ENCODE data around the gene KCNK13. TPM values are rescaled to one million over a fixed set of nuclear protein-coding genes. Genes with fewer than 3 reads are reported as not detected.
A peak's percentile ranks its signal among the peaks of the same experiment; 100 is the strongest.
"Not testable (repeated sequence)": the region's sequence is repeated elsewhere in the genome, so short reads cannot be mapped to it uniquely, and the experiment has no call there.

The KCNK13 gene
- total RNA-seq, 1 donor from 2014 or later, result not detected

DNA sequence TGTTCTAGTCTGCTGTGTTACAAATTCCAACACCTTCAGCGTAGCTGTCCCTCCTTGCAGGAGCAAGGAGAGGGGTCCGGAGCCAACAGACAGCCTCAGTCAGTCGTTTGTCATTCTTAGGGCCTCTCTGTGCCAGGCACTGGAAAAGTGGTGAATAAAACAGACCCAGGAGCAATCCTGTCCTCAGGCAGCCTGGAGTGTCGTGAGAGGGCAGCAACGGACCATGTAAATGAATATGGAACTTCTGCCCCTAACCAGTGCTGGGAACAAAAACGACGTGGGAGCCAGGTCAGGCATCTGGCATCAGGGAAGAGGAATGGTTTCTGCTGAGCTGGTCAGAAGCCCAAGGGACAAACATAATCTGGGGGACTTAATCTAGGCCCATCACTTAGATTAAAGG lies 129.8 kb downstream of the KCNK13 start:
- TF ChIP-seq, protein P1, sequence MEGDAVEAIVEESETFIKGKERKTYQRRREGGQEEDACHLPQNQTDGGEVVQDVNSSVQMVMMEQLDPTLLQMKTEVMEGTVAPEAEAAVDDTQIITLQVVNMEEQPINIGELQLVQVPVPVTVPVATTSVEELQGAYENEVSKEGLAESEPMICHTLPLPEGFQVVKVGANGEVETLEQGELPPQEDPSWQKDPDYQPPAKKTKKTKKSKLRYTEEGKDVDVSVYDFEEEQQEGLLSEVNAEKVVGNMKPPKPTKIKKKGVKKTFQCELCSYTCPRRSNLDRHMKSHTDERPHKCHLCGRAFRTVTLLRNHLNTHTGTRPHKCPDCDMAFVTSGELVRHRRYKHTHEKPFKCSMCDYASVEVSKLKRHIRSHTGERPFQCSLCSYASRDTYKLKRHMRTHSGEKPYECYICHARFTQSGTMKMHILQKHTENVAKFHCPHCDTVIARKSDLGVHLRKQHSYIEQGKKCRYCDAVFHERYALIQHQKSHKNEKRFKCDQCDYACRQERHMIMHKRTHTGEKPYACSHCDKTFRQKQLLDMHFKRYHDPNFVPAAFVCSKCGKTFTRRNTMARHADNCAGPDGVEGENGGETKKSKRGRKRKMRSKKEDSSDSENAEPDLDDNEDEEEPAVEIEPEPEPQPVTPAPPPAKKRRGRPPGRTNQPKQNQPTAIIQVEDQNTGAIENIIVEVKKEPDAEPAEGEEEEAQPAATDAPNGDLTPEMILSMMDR (IDR thresholded peaks at IDR 0.05), result no peak
- Mint-ChIP-seq H3K4me1 (ENCODE audit: low read depth) (no peaks in the 10 kb centered on the region), H3K36me3 (ENCODE audit: low read depth) (no peaks in the 10 kb centered on the region), H3K27ac (ENCODE audit: unreplicated experiment) (no peak overlapping the region), H3K9me3 (ENCODE audit: low read depth) (peaks cover 4% of the 10 kb centered on the region), H3K27me3 (ENCODE audit: low read depth) (peaks cover 35% of the 10 kb centered on the region), H3K4me3 (ENCODE audit: unreplicated experiment) (no peak overlapping the region)
- no peak for DNase-seq (ENCODE audit: low spot score)

- Mint-ChIP-seq H3K27ac (ENCODE audit: unreplicated experiment) (no peak overlapping the region), H3K4me3 (ENCODE audit: unreplicated experiment) (no peak overlapping the region), H3K9me3 (ENCODE audit: low read depth) (no peaks in the 10 kb centered on the region), H3K27me3 (ENCODE audit: low read depth) (peaks cover 36% of the 10 kb centered on the region), H3K4me1 (ENCODE audit: low read depth) (no peaks in the 10 kb centered on the region), H3K36me3 (ENCODE audit: low read depth) (no peaks in the 10 kb centered on the region)
- DNase-seq (ENCODE audit: low spot score), result no peak
- TF ChIP-seq, protein P1 (IDR thresholded peaks at IDR 0.05), result peak; percentile 40
Observed at GRCh38 chr14:90193925-90194324, 132.1 kb downstream of the KCNK13 start.

- no peak overlapping the region for H3K27ac Mint-ChIP-seq (ENCODE audit: unreplicated experiment)
- no peaks in the 10 kb centered on the region for H3K36me3 Mint-ChIP-seq (ENCODE audit: low read depth)
- no peak for DNase-seq (ENCODE audit: low spot score)
- peaks cover 32% of the 10 kb centered on the region for H3K27me3 Mint-ChIP-seq (ENCODE audit: low read depth)
- TF ChIP-seq, protein P1 (IDR thresholded peaks at IDR 0.05), result no peak
- H3K4me1 Mint-ChIP-seq (ENCODE audit: low read depth), result no peaks in the 10 kb centered on the region
- H3K4me3 Mint-ChIP-seq (ENCODE audit: unreplicated experiment), result no peak overlapping the region
- H3K9me3 Mint-ChIP-seq (ENCODE audit: low read depth), result no peaks in the 10 kb centered on the region
Observed at GRCh38 chr14:90194706-90195105, 132.9 kb downstream of the KCNK13 start.

GRCh38 chr14:90198541-90199060 lies 136.8 kb downstream of the KCNK13 start:
- peaks cover 5% of the 10 kb centered on the region for H3K9me3 Mint-ChIP-seq (ENCODE audit: low read depth)
- H3K27ac Mint-ChIP-seq (ENCODE audit: unreplicated experiment), result no peak overlapping the region
- H3K27me3 Mint-ChIP-seq (ENCODE audit: low read depth), result peaks cover 41% of the 10 kb centered on the region
- DNase-seq (ENCODE audit: low spot score), result no peak
- H3K36me3 Mint-ChIP-seq (ENCODE audit: low read depth), result no peaks in the 10 kb centered on the region
- H3K4me1 Mint-ChIP-seq (ENCODE audit: low read depth), result no peaks in the 10 kb centered on the region
- TF ChIP-seq, protein P1 (IDR thresholded peaks at IDR 0.05), result no peak
- no peak overlapping the region for H3K4me3 Mint-ChIP-seq (ENCODE audit: unreplicated experiment)

- not testable (repeated sequence) for H3K9me3 Mint-ChIP-seq (ENCODE audit: low read depth); H3K27ac Mint-ChIP-seq (ENCODE audit: unreplicated experiment); H3K4me1 Mint-ChIP-seq (ENCODE audit: low read depth); H3K4me3 Mint-ChIP-seq (ENCODE audit: unreplicated experiment); H3K36me3 Mint-ChIP-seq (ENCODE audit: low read depth); DNase-seq (ENCODE audit: low spot score)
- peaks cover 30% of the 10 kb centered on the region for H3K27me3 Mint-ChIP-seq (ENCODE audit: low read depth)
Observed at GRCh38 chr14:90200546-90200945, 138.8 kb downstream of the KCNK13 start.

DNA sequence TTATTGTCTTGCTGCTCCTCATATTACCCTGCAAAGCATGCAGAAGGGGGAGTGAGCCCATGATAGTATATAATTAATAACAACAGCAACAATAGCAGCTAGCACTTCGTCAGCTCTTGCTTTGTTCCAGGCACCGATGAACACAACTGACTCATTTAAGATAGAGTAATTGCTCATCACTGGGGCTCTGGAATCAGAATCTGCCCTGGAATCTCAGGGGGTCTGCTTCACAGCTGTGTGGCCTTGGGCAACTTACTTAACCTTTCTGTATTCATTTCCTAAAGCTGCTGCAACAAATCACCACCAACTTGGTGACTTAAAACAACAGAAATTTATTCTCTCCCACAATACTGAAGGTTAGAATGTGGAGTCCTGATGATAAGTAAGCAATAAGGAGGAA lies 139.6 kb downstream of the KCNK13 start:
- H3K4me3 Mint-ChIP-seq (ENCODE audit: unreplicated experiment), result no peak overlapping the region
- no peaks in the 10 kb centered on the region for H3K4me1 Mint-ChIP-seq (ENCODE audit: low read depth)
- DNase-seq (ENCODE audit: low spot score), result no peak
- TF ChIP-seq, protein P1 (IDR thresholded peaks at IDR 0.05), result no peak
- no peak overlapping the region for H3K27ac Mint-ChIP-seq (ENCODE audit: unreplicated experiment)
- no peaks in the 10 kb centered on the region for H3K36me3 Mint-ChIP-seq (ENCODE audit: low read depth)
- peaks cover 11% of the 10 kb centered on the region for H3K9me3 Mint-ChIP-seq (ENCODE audit: low read depth)
- peaks cover 29% of the 10 kb centered on the region for H3K27me3 Mint-ChIP-seq (ENCODE audit: low read depth)
